Stimulated activated CD8-positive, alpha-beta memory T cell treated with anti-CD3 and anti-CD28 coated beads, Interleukin-4, amount 100 ng/mL, for 48 hours (primary cell): ENCODE data around the gene TGFBR3L.
A peak's percentile ranks its signal among the peaks of the same experiment; 100 is the strongest.
"Not testable (repeated sequence)": the region's sequence is repeated elsewhere in the genome, so short reads cannot be mapped to it uniquely, and the experiment has no call there.

ENCODE experiments used
- DNase-seq: peaks from one replicate; pipeline ENCODE4 v3.0.0-alpha.2; 2020

TGFBR3L gene

DNA sequence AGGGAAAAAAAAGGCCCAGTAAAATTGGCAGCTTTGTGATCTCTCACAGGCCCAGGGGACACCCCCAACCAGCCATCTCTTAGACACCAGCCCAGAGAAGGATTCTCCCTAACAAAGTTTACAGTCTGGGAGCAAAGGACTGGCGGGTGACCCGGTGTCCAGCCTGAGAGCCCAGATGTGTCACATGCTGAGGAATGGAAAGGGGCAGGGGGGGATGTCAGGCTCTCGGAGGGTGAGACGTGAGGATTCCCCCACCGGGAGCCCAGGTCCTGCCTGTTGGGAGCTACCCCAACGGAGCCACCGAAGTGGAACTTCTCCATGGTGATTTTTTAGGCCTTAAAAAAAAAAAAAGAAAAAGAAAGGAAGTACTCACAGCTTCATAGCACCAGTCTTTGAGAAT is 16.1 kb downstream of the TGFBR3L start:
- no peak for DNase-seq

DNA sequence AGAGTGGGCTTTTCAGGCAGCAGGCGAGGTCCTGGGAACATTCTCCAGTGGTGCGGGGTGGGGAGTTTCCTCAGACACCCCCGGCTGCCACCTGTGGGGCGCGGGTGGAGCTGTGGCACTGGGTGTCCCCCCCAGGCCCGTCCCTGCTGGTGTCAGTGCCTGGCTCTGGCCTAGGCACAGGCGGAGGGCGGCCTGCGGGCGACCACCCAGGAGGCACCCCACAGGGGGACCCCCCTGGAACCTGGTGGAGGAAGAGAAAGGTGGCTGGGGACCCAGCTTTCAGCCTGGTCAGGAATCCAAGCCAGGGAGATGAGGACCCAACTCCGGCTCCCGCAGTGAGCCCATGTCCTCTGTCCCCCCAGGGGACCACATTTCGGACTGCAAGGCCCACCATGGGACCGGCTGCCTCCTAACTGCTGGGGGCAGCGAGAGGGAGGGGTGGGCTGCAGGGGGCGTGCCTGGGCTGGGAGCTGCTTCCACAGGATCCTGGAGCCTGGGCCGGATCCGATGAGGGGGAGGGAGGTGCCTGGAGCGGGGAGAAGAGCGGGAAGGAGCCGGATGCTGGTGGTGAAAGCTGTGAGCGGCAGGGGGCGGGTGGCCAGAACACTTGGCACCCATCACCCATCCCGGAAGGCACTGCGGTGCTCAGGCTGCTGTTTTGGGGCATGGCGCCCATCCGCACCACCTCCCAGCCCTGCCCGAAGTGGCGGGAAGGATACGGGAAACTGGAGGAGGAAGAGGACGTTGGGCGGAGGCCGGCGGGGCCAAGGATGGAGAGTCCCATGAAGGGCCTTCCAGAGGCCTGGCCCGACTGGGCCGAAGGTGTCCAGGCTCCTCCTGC is 16.8 kb downstream of the TGFBR3L start:
- no peak for DNase-seq

DNA sequence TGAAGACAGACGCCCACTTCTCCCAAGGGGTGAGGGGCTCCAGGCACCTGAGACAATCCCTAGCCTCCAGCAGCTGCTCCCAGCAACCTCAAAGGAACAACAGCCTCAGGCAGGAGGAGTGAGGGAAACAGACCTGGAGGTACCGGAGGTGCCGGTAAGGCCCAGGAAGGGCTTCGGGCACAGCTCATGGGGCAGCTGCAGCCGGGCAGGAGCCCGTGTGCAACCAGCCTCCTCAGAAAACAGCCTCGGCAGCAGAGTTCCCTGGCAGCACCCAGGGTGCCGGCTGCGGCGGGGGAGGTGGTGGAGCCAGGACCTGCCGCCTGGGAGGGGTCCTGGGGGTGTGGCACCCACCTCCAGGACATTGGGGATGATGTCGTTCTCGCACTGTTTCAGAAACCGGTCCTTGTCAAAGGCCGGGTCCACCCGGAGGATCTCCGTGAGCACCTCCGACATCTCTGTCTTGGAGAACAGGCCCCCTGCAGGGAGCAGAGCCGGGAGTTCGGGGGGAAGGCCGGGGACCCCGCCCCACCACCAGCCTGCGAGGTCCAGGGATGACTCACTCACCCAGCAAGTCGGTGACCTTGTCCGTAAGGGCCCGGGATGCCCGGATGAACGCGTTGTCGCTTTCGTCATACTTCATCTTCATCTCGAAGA is 17.8 kb downstream of the TGFBR3L start:
- DNase-seq = no peak

DNA sequence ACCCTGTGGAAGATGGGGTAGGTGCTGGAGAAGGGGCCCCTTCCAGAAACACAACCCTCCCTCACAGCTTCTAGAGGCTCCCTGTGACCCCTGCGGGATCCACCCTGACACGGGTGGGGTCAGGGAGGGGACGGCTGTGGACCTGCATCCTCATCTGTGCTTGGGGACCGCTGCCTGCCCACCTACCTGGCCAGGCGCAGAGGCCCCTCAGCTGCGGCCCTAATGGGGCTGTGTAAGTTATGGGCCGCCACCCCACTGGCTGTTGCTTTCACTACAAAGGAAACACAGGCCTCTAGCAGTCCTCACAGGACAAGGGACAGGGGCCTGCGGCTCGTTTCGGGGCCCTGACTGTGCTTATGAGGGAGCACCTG is 18.3 kb downstream of the TGFBR3L start:
- DNase-seq = no peak

- no peak for DNase-seq
Measured at GRCh38 chr19:7933411-7933810, 18.8 kb downstream of the TGFBR3L start.

DNA sequence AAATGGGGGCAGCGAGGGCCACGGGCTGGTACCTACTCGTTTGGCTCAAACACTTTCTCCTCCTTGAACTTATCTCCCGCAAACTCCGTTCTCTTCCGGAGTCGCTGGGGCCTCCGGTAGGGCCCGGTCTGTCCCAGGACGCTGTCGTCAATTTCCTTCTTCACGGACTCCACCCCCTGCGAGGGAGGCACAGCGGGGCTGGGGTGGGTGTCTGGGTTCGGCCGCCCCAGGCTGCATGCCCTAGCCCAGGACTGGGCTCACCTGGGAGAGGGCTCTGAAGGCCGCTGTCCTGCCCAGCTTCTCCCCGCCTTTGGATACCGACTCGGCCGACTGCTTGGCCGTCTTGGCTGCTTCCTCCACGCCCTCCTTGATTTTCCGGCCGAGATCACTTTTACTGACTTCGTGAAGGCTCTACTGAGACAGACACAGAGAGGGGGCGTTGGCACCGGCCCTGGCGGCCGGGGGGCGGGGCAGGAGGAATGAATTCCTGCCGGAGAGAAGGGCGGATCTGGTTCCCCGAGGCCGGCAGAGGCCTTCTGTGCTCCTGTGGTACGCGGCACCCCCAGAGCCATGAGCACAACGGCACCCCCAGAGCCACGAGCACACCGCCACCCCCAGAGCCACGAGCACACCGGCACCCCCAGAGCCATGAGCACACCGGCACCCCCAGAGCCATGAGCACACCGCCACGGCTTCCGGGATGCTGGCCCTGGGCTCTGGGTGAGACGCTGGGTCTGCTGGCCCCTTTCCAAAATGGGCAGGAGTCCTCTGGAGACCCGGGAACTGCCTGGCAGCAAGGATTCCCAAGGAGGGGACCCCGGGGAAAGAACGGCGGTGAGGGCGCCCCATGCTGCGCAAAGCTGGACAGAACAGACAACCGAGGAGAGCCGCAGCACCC is 19.4 kb downstream of the TGFBR3L start:
- no peak for DNase-seq

GRCh38 chr19:7934766-7935165 is 20.1 kb downstream of the TGFBR3L start:
- no peak for DNase-seq

- DNase-seq = no peak
Measured at GRCh38 chr19:7940841-7941240, 26.2 kb downstream of the TGFBR3L start.

- DNase-seq = no peak
Measured at GRCh38 chr19:7941895-7942596, 27.4 kb downstream of the TGFBR3L start.

DNA sequence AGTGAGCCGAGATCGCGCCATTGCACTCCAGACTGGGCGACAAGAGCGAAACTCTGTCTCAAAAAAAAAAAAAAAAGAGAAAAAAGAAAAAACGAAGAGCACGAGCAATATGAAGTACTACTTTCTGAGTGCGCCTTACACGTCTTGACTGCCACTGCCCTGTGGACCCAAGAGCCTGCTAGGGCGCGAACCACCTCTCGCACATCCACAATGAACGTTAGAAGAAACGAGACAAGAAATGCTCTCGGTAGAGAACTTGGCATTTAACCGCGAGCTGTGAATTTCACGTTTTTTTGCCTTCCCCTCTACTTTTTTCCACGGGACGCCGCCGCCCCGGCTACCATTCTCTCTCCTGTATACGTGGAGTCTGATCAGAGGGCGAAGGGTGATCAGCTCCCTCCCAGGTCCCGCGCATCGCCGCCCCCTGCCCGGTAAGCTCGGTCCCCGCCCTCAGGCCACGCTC is 28.4 kb downstream of the TGFBR3L start:
- no peak for DNase-seq

DNA sequence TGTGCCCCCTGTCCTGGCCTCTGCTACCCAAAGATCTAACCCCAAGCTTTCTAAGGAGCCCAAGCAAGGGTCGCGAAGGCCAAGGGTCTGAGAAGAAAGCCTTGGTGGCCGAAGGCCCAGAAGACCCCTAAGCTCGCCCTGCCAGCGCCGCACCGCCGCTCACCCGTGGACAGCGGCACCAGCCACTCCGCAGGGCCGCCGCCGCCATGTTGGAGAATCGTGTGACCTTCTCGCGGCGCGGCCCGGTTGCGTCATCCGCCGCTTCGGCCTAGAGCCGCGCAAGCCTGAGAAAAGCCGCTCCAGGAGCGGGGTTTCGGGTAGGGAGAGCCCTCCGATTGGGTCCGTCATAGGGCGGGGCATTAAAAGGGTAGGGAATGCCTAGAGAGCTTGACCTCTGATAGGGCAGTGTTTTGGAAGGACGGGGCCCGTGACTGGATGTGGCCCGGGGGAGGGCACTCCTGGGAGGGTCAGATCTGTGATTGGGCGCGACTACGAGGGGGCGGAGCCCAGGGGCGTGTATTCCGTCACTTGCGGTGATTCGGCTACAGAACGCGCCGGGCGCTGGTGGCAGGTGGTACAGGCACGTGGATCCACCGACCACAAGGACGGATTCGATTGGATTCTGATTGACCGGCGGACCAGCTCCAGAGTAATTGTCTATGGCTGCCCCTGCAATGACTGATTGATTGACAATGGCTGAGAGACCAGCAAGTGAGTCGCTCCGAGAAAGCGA is 29.0 kb downstream of the TGFBR3L start, which contains the start of gene TIMM44:
TIMM44 (minus strand) TSS at position 223 of the 733 bp plus-strand sequence; CDS start at position 208, 15 bp downstream.
- peak; percentile 99 for DNase-seq

GRCh38 chr19:7944177-7944761 is 29.6 kb downstream of the TGFBR3L start:
- peak; percentile 92 for DNase-seq

- no peak for DNase-seq
Measured at GRCh38 chr19:7947939-7948338, 33.3 kb downstream of the TGFBR3L start.

DNA sequence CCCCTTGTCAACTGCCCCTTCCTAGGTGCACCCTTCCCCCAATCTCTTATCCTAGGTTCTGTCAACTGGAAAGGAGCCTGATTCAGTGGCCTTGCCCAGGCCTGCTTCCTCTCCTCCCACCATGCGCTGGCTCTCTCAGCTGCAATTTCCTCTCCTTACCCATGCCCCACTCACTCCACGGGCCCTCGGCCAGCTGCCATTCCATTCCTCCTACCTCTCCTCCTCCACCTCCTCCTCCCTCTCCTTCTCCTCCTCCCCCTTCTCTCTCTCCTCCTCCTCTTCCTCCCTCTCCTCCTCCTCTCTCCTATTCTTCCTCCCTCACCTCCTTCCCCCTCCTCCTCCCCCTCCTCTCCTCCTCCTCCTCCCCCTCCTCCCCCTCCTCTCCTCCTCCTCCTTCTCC is 38.4 kb downstream of the TGFBR3L start:
- DNase-seq = no peak

- no peak for DNase-seq
Measured at GRCh38 chr19:7953576-7953975, 38.9 kb downstream of the TGFBR3L start.

DNA sequence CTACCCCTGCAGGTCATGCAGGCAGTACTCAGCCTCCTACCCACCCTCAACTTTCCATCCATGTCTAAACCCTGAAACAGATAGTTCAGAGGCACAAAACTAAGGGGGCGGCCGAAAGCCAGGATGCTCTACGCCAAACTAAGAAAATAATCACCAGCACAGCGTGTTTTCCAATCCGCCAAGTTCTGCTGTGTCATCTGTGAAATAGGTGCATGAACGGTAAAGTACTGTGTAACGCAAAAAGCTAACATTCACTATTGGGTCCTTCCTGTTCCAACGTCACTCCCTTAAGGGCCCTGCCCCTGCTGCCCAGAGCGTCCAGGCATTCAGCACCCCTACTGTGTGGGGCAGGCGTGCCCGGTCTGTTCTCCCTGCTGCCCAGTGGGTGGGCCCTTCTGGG is 41.1 kb downstream of the TGFBR3L start:
- DNase-seq = no peak

- DNase-seq = no peak
Measured at GRCh38 chr19:7959211-7959610, 44.6 kb downstream of the TGFBR3L start.

- not testable (repeated sequence) for DNase-seq
Measured at GRCh38 chr19:7961082-7961481, 46.5 kb downstream of the TGFBR3L start.

DNA sequence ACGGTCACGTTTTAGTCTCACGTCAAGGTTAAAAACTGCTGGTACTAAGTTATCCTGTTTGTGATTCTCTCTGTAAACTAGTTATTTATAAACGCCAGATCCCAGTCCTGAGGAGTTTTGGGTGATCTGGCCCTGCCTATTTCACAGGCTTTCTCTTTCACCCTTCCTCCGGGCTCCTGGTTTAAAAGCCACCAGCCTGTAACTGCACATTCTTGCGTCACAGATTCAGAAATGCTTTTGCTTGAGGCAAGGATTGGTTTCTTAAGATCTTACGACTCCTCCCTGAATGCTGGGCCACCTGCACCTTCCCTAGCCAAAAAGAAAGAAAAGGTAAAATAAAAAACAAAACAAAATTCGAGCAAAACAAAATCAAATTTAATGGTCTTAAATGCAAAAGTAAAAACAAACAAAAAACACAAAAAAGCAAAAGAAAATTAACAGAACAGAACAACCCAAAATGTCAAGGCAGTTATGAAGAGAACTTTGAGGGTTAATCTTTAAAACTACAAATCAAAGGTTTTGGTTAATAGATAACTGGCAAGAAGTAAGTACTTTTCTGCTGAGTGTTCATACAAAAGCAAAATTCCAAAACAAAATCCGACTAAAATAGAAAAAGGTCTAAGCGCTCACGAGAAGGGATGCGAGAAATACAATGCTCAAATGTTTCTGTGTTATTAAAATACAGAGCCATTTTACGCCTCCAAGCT is 47.4 kb downstream of the TGFBR3L start:
- DNase-seq = no peak

GRCh38 chr19:7962644-7963268 is 48.1 kb downstream of the TGFBR3L start:
- no peak for DNase-seq
